Measurements from ENCODE around the gene CACNA1C.

GRCh38 chr12:2687058-2687457, 634.3 kb downstream of the CACNA1C start:
- TF ChIP-seq CTCF (conservative IDR thresholded peaks at IDR 0.05; ENCODE audit: low read depth, low read length) (no peak), EZH2 (IDR thresholded peaks at IDR 0.05; ENCODE audit: borderline replicate concordance, low read depth, low read length, poor library complexity, severe bottlenecking) (no peak)

All from A673 (cell line).